ENCODE measurements around the gene SLC9A2. TPM values are rescaled to one million over a fixed set of nuclear protein-coding genes. Genes with fewer than 3 reads are reported as not detected.

Gene SLC9A2
- total and polyA plus RNA-seq, 10 of the 15 experiments (the other 5 are each of a cell fraction or from before 2014, with no cell fraction given) = 0.13 to 1.2 (median 0.79) TPM

- ATAC-seq (no peak), FAIRE-seq (no peak), DNase-seq (ENCODE audit: low read depth, low spot score) (no peak)
- no peak overlapping the region for H2AFZ ChIP-seq (ENCODE audit: control insufficient read depth, low read depth, low read length)
- no peak overlapping the region for H3K4me3 ChIP-seq
- in situ Hi-C loops (cut with MboI) = no loop called here
- ChIA-PET CTCF (interaction anchor here (0.7 to 9.0 kb wide), 2 partner anchors 15 to 152 kb away, joined by 4 to 65 read pairs; no protein-coding TSS in a partner anchor), POLR2A (no interaction called here), RAD21 (ENCODE audit: unreplicated experiment) (no interaction called here), SMC1A (ENCODE audit: uncharacterized antibody, unreplicated experiment) (interaction anchor here (0.7 to 2.4 kb wide), 5 partner anchors 10 to 115 kb away, joined by 3 to 8 read pairs (median 3); no protein-coding TSS in a partner anchor)
- H4K20me1 ChIP-seq (ENCODE audit: control insufficient read depth, insufficient read depth) = no peaks in the 10 kb centered on the region
- H3K9me3 ChIP-seq (replicated peaks; ENCODE audit: control insufficient read depth, insufficient read depth, low read length) = no peaks in the 10 kb centered on the region; the same call in 2 of the 3 replicates
- H3K79me2 ChIP-seq (ENCODE audit: control insufficient read depth, insufficient read depth, low read length) = no peaks in the 10 kb centered on the region
- BruUV-seq (replicated peaks) = no TSS peak
- TF ChIP-seq POLR2AphosphoS5 (IDR thresholded peaks at IDR 0.05; ENCODE audit: low read length) (no peak), MEF2A (IDR thresholded peaks at IDR 0.05; ENCODE audit: insufficient read depth, low read depth, low read length) (no peak), HDGF (IDR thresholded peaks at IDR 0.05) (no peak), LARP7 (IDR thresholded peaks at IDR 0.05) (no peak), NFYB (IDR thresholded peaks at IDR 0.05; ENCODE audit: insufficient read depth, low read depth, low read length) (no peak), HDAC6 (IDR thresholded peaks at IDR 0.05; ENCODE audit: unreplicated experiment) (no peak), TARDBP (IDR thresholded peaks at IDR 0.05; ENCODE audit: borderline replicate concordance) (no peak), SIX5 (IDR thresholded peaks at IDR 0.05; ENCODE audit: low read depth, low read length, severe bottlenecking) (no peak), ZBTB11 (CRISPR knock-in tag; IDR thresholded peaks at IDR 0.05) (no peak), RFX5 (IDR thresholded peaks at IDR 0.05; ENCODE audit: low read depth, low read length) (no peak), IKZF2 (IDR thresholded peaks at IDR 0.05) (no peak), SMC3 (IDR thresholded peaks at IDR 0.05; ENCODE audit: borderline replicate concordance, low read length) (no peak), ZZZ3 (IDR thresholded peaks at IDR 0.05; ENCODE audit: control insufficient read depth, insufficient read length, low read depth) (no peak), BMI1 (IDR thresholded peaks at IDR 0.05; ENCODE audit: borderline replicate concordance) (no peak), NFXL1 (IDR thresholded peaks at IDR 0.05; ENCODE audit: borderline replicate concordance) (no peak)
- TF ChIP-seq, protein P1, sequence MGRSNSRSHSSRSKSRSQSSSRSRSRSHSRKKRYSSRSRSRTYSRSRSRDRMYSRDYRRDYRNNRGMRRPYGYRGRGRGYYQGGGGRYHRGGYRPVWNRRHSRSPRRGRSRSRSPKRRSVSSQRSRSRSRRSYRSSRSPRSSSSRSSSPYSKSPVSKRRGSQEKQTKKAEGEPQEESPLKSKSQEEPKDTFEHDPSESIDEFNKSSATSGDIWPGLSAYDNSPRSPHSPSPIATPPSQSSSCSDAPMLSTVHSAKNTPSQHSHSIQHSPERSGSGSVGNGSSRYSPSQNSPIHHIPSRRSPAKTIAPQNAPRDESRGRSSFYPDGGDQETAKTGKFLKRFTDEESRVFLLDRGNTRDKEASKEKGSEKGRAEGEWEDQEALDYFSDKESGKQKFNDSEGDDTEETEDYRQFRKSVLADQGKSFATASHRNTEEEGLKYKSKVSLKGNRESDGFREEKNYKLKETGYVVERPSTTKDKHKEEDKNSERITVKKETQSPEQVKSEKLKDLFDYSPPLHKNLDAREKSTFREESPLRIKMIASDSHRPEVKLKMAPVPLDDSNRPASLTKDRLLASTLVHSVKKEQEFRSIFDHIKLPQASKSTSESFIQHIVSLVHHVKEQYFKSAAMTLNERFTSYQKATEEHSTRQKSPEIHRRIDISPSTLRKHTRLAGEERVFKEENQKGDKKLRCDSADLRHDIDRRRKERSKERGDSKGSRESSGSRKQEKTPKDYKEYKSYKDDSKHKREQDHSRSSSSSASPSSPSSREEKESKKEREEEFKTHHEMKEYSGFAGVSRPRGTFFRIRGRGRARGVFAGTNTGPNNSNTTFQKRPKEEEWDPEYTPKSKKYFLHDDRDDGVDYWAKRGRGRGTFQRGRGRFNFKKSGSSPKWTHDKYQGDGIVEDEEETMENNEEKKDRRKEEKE (IDR thresholded peaks at IDR 0.05) = no peak
- TF ChIP-seq, protein P2, sequence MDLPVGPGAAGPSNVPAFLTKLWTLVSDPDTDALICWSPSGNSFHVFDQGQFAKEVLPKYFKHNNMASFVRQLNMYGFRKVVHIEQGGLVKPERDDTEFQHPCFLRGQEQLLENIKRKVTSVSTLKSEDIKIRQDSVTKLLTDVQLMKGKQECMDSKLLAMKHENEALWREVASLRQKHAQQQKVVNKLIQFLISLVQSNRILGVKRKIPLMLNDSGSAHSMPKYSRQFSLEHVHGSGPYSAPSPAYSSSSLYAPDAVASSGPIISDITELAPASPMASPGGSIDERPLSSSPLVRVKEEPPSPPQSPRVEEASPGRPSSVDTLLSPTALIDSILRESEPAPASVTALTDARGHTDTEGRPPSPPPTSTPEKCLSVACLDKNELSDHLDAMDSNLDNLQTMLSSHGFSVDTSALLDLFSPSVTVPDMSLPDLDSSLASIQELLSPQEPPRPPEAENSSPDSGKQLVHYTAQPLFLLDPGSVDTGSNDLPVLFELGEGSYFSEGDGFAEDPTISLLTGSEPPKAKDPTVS (IDR thresholded peaks at IDR 0.05; ENCODE audit: low read depth, low read length) = no peak
- H3K9ac ChIP-seq (ENCODE audit: control insufficient read depth, insufficient read depth, low read length) = no peak overlapping the region
- H3K27ac ChIP-seq (ENCODE audit: control insufficient read depth, insufficient read depth) = no peak overlapping the region
- H3K36me3 ChIP-seq (ENCODE audit: control insufficient read depth in 2 of 2, insufficient read depth in 2 of 2, low read length in 1 of 2) = no peaks in the 10 kb centered on the region
- intact Hi-C loops (cut with micrococcal nuclease; ENCODE audit: unreplicated experiment) = no loop called here
- WGBS (ENCODE audit: insufficient coverage, insufficient replicate concordance, low lambda C conversion rate, missing lambda C conversion rate) = 44% methylated on average over 4 of the region's 4 CpGs
- H3K27me3 ChIP-seq (replicated peaks in 1 of 2; ENCODE audit: control insufficient read depth in 2 of 2, insufficient read depth in 2 of 2, low read length in 1 of 2) = no peaks in the 10 kb centered on the region
- H3K4me2 ChIP-seq (ENCODE audit: control insufficient read depth, insufficient read depth) = no peak overlapping the region
- no peaks in the 10 kb centered on the region for H3K4me1 ChIP-seq (ENCODE audit: control insufficient read depth, insufficient read depth, low read length)
Measured at GRCh38 chr2:102630458-102630857, 11.1 kb downstream of the SLC9A2 start.

All from GM12878 (cell line).